Measurements from ENCODE around the gene LRTM1. TPM values are rescaled to one million over a fixed set of nuclear protein-coding genes. Genes with fewer than 3 reads are reported as not detected.

LRTM1 gene
- total RNA-seq, 1 donor, result not detected

- DNase-seq (ENCODE audit: insufficient read length, low spot score, missing footprints), result no peak
- no peaks in the 10 kb centered on the region for H3K79me2 ChIP-seq (ENCODE audit: insufficient read depth, low read length)
- H3K4me3 ChIP-seq (ENCODE audit: insufficient read depth, low read length), result no peak overlapping the region
- no peaks in the 10 kb centered on the region for H4K20me1 ChIP-seq (ENCODE audit: insufficient read depth, low read length)
- no peak overlapping the region for H3K4me2 ChIP-seq (ENCODE audit: insufficient read depth, low read length)
- no peak overlapping the region for H2AFZ ChIP-seq (ENCODE audit: low read length)
- no peaks in the 10 kb centered on the region for H3K9me3 ChIP-seq (ENCODE audit: low read depth, low read length)
- H3K27ac ChIP-seq (ENCODE audit: low read depth, low read length), result no peak overlapping the region
- TF ChIP-seq, protein P1, sequence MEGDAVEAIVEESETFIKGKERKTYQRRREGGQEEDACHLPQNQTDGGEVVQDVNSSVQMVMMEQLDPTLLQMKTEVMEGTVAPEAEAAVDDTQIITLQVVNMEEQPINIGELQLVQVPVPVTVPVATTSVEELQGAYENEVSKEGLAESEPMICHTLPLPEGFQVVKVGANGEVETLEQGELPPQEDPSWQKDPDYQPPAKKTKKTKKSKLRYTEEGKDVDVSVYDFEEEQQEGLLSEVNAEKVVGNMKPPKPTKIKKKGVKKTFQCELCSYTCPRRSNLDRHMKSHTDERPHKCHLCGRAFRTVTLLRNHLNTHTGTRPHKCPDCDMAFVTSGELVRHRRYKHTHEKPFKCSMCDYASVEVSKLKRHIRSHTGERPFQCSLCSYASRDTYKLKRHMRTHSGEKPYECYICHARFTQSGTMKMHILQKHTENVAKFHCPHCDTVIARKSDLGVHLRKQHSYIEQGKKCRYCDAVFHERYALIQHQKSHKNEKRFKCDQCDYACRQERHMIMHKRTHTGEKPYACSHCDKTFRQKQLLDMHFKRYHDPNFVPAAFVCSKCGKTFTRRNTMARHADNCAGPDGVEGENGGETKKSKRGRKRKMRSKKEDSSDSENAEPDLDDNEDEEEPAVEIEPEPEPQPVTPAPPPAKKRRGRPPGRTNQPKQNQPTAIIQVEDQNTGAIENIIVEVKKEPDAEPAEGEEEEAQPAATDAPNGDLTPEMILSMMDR (IDR thresholded peaks at IDR 0.05; ENCODE audit: extremely low read depth, low read depth, low read length), result no peak
- peaks cover 29% of the 10 kb centered on the region for H3K4me1 ChIP-seq (ENCODE audit: insufficient read depth, low read length)
- no peaks in the 10 kb centered on the region for H3K27me3 ChIP-seq (ENCODE audit: insufficient read depth, low read length)
- no peaks in the 10 kb centered on the region for H3K36me3 ChIP-seq (ENCODE audit: insufficient read depth, low read length)
These were observed 21.7 kb upstream of the LRTM1 start for GRCh38 chr3:54949491-54950044.

DNA sequence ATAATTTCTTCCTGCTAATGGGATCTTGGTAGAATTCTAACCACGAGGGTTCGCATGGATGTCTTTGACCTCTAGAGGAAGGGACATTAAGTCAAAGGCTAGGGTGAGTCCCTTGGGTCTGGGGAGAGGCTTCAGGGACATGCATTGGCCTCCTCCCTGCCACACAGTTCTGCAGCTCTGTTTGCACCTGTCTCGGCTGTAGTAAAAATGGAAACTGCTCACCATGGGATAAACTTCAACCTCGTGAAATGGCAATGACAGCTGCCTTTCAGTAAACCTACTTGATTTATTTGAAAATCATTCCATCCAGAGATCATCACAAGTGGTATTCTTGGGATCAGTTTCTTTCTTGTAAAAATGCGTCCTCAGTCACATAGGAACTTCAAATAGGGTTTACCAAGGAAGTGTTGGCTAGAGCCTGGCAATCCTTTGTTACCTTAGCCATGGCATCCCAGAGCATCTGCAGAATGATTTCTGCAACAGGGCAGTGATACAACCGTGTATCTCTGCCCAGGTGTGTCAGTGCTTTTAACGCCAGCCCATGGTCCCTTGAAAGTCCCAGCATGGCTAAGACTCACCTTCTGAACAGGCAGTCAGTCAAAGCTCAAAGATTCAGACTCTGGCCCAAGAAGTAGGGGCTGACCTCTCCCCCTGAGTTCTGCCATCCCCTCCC, 14.0 kb upstream of the LRTM1 start:
- Histone ChIP-seq H3K27ac (ENCODE audit: low read depth, low read length) (no peak overlapping the region), H3K4me3 (ENCODE audit: insufficient read depth, low read length) (no peak overlapping the region), H3K4me2 (ENCODE audit: insufficient read depth, low read length) (no peak overlapping the region), H2AFZ (ENCODE audit: low read length) (no peak overlapping the region), H4K20me1 (ENCODE audit: insufficient read depth, low read length) (no peaks in the 10 kb centered on the region), H3K79me2 (ENCODE audit: insufficient read depth, low read length) (no peaks in the 10 kb centered on the region), H3K36me3 (ENCODE audit: insufficient read depth, low read length) (no peaks in the 10 kb centered on the region), H3K27me3 (ENCODE audit: insufficient read depth, low read length) (no peaks in the 10 kb centered on the region), H3K4me1 (ENCODE audit: insufficient read depth, low read length) (no peaks in the 10 kb centered on the region), H3K9me3 (ENCODE audit: low read depth, low read length) (no peaks in the 10 kb centered on the region)
- TF ChIP-seq, protein P1 (IDR thresholded peaks at IDR 0.05; ENCODE audit: extremely low read depth, low read depth, low read length), result no peak
- no peak for DNase-seq (ENCODE audit: insufficient read length, low spot score, missing footprints)

DNA sequence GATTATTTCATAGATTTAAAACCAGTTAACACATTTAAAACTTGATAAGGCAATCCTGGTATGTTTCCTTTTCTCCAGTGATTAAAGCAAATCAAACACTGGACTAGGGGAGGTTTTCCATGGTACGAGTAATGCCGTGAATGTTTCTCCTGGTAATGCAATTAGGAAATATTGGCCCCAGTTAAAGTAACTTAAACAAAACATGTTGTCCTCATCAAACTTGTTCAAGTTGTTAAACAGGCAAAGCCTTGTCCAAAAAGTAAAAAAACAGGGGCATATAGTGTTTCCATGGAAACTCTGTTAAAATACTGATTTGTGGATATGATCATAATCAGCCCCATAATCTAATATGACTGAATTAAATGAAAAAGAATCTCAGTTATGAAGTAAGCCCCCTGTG, 13.1 kb upstream of the LRTM1 start:
- Histone ChIP-seq H4K20me1 (ENCODE audit: insufficient read depth, low read length) (no peaks in the 10 kb centered on the region), H3K4me3 (ENCODE audit: insufficient read depth, low read length) (no peak overlapping the region), H3K27ac (ENCODE audit: low read depth, low read length) (no peak overlapping the region), H3K9me3 (ENCODE audit: low read depth, low read length) (no peaks in the 10 kb centered on the region), H3K4me1 (ENCODE audit: insufficient read depth, low read length) (no peaks in the 10 kb centered on the region), H2AFZ (ENCODE audit: low read length) (no peak overlapping the region), H3K36me3 (ENCODE audit: insufficient read depth, low read length) (no peaks in the 10 kb centered on the region), H3K4me2 (ENCODE audit: insufficient read depth, low read length) (no peak overlapping the region), H3K27me3 (ENCODE audit: insufficient read depth, low read length) (no peaks in the 10 kb centered on the region), H3K79me2 (ENCODE audit: insufficient read depth, low read length) (no peaks in the 10 kb centered on the region)
- DNase-seq (ENCODE audit: insufficient read length, low spot score, missing footprints), result no peak
- TF ChIP-seq, protein P1 (IDR thresholded peaks at IDR 0.05; ENCODE audit: extremely low read depth, low read depth, low read length), result no peak

- H3K27ac ChIP-seq (ENCODE audit: low read depth, low read length), result no peak overlapping the region
- no peaks in the 10 kb centered on the region for H3K27me3 ChIP-seq (ENCODE audit: insufficient read depth, low read length)
- DNase-seq (ENCODE audit: insufficient read length, low spot score, missing footprints), result no peak
- no peaks in the 10 kb centered on the region for H3K9me3 ChIP-seq (ENCODE audit: low read depth, low read length)
- H3K4me3 ChIP-seq (ENCODE audit: insufficient read depth, low read length), result no peak overlapping the region
- no peak overlapping the region for H2AFZ ChIP-seq (ENCODE audit: low read length)
- no peaks in the 10 kb centered on the region for H3K79me2 ChIP-seq (ENCODE audit: insufficient read depth, low read length)
- no peaks in the 10 kb centered on the region for H4K20me1 ChIP-seq (ENCODE audit: insufficient read depth, low read length)
- no peaks in the 10 kb centered on the region for H3K36me3 ChIP-seq (ENCODE audit: insufficient read depth, low read length)
- no peak overlapping the region for H3K4me2 ChIP-seq (ENCODE audit: insufficient read depth, low read length)
- TF ChIP-seq, protein P1 (IDR thresholded peaks at IDR 0.05; ENCODE audit: extremely low read depth, low read depth, low read length), result no peak
- H3K4me1 ChIP-seq (ENCODE audit: insufficient read depth, low read length), result no peaks in the 10 kb centered on the region
These were observed 11.9 kb upstream of the LRTM1 start for GRCh38 chr3:54939557-54940300.

Data from osteoblast (primary cell).